ENCODE data around the gene SLC24A3. TPM values are rescaled to one million over a fixed set of nuclear protein-coding genes. Genes with fewer than 3 reads are reported as not detected.
A peak's percentile ranks its signal among the peaks of the same experiment; 100 is the strongest.

The SLC24A3 gene
- total RNA-seq, 1 experiment from 2014 or later = 46.0 TPM

DNA sequence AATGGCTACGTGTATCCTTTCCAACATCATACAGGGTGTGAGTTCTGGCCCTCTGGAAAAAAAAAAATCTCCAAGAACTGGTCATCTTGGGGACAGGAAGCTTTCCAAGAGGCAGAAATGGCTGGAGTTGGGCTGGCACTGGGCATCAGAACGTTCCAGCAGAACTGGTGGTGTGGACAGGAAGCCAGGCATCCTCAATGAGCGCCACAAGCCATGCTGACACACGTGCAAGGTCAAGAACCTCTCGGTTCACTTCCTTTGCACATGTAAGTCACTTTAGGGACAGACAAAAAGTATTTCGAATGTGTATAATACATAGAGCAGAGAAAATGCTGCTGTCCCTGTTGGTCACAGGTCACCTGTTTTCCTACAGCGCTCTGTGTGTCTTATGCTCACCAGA is 518.3 kb downstream of the SLC24A3 start:
- POLR2A ChIA-PET (ENCODE audit: low non-redundant PET) = no interaction called here
- BruUV-seq (replicated peaks) = no TSS peak

GRCh38 chr20:19734811-19735210 is 522.4 kb downstream of the SLC24A3 start:
- TF ChIP-seq EZH2 (IDR thresholded peaks at IDR 0.05; ENCODE audit: borderline replicate concordance, low read depth, low read length, poor library complexity, severe bottlenecking) = no peak
- TF ChIP-seq, protein P1, sequence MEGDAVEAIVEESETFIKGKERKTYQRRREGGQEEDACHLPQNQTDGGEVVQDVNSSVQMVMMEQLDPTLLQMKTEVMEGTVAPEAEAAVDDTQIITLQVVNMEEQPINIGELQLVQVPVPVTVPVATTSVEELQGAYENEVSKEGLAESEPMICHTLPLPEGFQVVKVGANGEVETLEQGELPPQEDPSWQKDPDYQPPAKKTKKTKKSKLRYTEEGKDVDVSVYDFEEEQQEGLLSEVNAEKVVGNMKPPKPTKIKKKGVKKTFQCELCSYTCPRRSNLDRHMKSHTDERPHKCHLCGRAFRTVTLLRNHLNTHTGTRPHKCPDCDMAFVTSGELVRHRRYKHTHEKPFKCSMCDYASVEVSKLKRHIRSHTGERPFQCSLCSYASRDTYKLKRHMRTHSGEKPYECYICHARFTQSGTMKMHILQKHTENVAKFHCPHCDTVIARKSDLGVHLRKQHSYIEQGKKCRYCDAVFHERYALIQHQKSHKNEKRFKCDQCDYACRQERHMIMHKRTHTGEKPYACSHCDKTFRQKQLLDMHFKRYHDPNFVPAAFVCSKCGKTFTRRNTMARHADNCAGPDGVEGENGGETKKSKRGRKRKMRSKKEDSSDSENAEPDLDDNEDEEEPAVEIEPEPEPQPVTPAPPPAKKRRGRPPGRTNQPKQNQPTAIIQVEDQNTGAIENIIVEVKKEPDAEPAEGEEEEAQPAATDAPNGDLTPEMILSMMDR (conservative IDR thresholded peaks at IDR 0.05; ENCODE audit: low read depth, low read length) = no peak
- POLR2A ChIA-PET (ENCODE audit: low non-redundant PET) = interaction anchor here (0.6 kb wide), 1 partner anchor 23 kb away, joined by 3 read pairs; no protein-coding TSS in a partner anchor
- Histone ChIP-seq H3K36me3 (ENCODE audit: insufficient read depth, low read length, poor library complexity, severe bottlenecking) (no peaks in the 10 kb centered on the region), H3K27me3 (replicated peaks; ENCODE audit: insufficient read depth, low read depth, low read length, poor library complexity) (no peaks in the 10 kb centered on the region), H3K27ac (ENCODE audit: low read depth, low read length, poor library complexity, severe bottlenecking) (peak overlapping the region; percentile 90), H3K4me3 (ENCODE audit: low read depth, low read length, poor library complexity, severe bottlenecking) (no peak overlapping the region), H3K4me1 (ENCODE audit: insufficient read depth, low read length, poor library complexity, severe bottlenecking) (peaks cover 29% of the 10 kb centered on the region), H3K9me3 (ENCODE audit: low read depth, low read length, poor library complexity, severe bottlenecking) (no peaks in the 10 kb centered on the region)
- BruUV-seq (replicated peaks) = no TSS peak
- DNase-seq (ENCODE audit: low spot score) = no peak
- CTCF ChIA-PET = interaction anchor here (0.7 kb wide), 1 partner anchor 660 kb away, joined by 3 read pairs; no protein-coding TSS in a partner anchor
- intact Hi-C loops (cut with micrococcal nuclease; ENCODE audit: unreplicated experiment) = loop anchor here (10.0 kb wide), 1 partner anchor 1570 kb away; the partner anchor contains the start of gene XRN2

More for the DNA sequence above, 518.3 kb downstream of the SLC24A3 start:
- Histone ChIP-seq H3K9me3 (ENCODE audit: low read depth, low read length, poor library complexity, severe bottlenecking) (no peaks in the 10 kb centered on the region), H3K27me3 (replicated peaks; ENCODE audit: insufficient read depth, low read depth, low read length, poor library complexity) (no peaks in the 10 kb centered on the region), H3K27ac (ENCODE audit: low read depth, low read length, poor library complexity, severe bottlenecking) (no peak overlapping the region), H3K4me3 (ENCODE audit: low read depth, low read length, poor library complexity, severe bottlenecking) (no peak overlapping the region), H3K4me1 (ENCODE audit: insufficient read depth, low read length, poor library complexity, severe bottlenecking) (peaks cover 13% of the 10 kb centered on the region), H3K36me3 (ENCODE audit: insufficient read depth, low read length, poor library complexity, severe bottlenecking) (no peaks in the 10 kb centered on the region)
- no peak for DNase-seq (ENCODE audit: low spot score)
- TF ChIP-seq EZH2 (IDR thresholded peaks at IDR 0.05; ENCODE audit: borderline replicate concordance, low read depth, low read length, poor library complexity, severe bottlenecking) = no peak
- TF ChIP-seq, protein P1 (conservative IDR thresholded peaks at IDR 0.05; ENCODE audit: low read depth, low read length) = no peak
- CTCF ChIA-PET = no interaction called here
- intact Hi-C loops (cut with micrococcal nuclease; ENCODE audit: unreplicated experiment) = loop anchor here (10.0 kb wide), 1 partner anchor 1574 kb away; the partner anchor contains the start of gene XRN2

- DNase-seq (ENCODE audit: low spot score) = peak; percentile 96
- intact Hi-C loops (cut with micrococcal nuclease; ENCODE audit: unreplicated experiment) = loop anchor here (10.0 kb wide), 1 partner anchor 1569 kb away; the partner anchor contains the start of gene XRN2
Measured at GRCh38 chr20:19735446-19735845, 523.0 kb downstream of the SLC24A3 start.

More at GRCh38 chr20:19735446-19735845, 523.0 kb downstream of the SLC24A3 start:
- peaks cover 29% of the 10 kb centered on the region for H3K4me1 ChIP-seq (ENCODE audit: insufficient read depth, low read length, poor library complexity, severe bottlenecking)
- CTCF ChIA-PET = interaction anchor here (0.7 kb wide), 2 partner anchors 80 to 661 kb away, joined by 3 read pairs; no protein-coding TSS in a partner anchor
- H3K27ac ChIP-seq (ENCODE audit: low read depth, low read length, poor library complexity, severe bottlenecking) = peak overlapping the region; percentile 90
- H3K9me3 ChIP-seq (ENCODE audit: low read depth, low read length, poor library complexity, severe bottlenecking) = no peaks in the 10 kb centered on the region
- H3K27me3 ChIP-seq (replicated peaks; ENCODE audit: insufficient read depth, low read depth, low read length, poor library complexity) = no peaks in the 10 kb centered on the region
- H3K36me3 ChIP-seq (ENCODE audit: insufficient read depth, low read length, poor library complexity, severe bottlenecking) = no peaks in the 10 kb centered on the region
- no TSS peak for BruUV-seq (replicated peaks)
- TF ChIP-seq, protein P1 (conservative IDR thresholded peaks at IDR 0.05; ENCODE audit: low read depth, low read length) = no peak
- no peak for TF ChIP-seq EZH2 (IDR thresholded peaks at IDR 0.05; ENCODE audit: borderline replicate concordance, low read depth, low read length, poor library complexity, severe bottlenecking)
- H3K4me3 ChIP-seq (ENCODE audit: low read depth, low read length, poor library complexity, severe bottlenecking) = no peak overlapping the region
- POLR2A ChIA-PET (ENCODE audit: low non-redundant PET) = no interaction called here
